ENCODE measurements around the gene VTCN1. TPM values are rescaled to one million over a fixed set of nuclear protein-coding genes. Genes with fewer than 3 reads are reported as not detected.
"Not testable (repeated sequence)": the region's sequence is repeated elsewhere in the genome, so short reads cannot be mapped to it uniquely, and the experiment has no call there.

Gene VTCN1
- total RNA-seq, 1 donor: not detected

- no peak for DNase-seq (ENCODE audit: low read depth)
- H3K4me3 ChIP-seq (ENCODE audit: low read depth, low read length): no peak overlapping the region
- no peak for TF ChIP-seq CTCF (IDR thresholded peaks at IDR 0.05; ENCODE audit: insufficient read depth, low read depth, low read length)
These were observed 97.5 kb downstream of the VTCN1 start for GRCh38 chr1:117113199-117113598.

- no peak for DNase-seq (ENCODE audit: low read depth)
- no peak for TF ChIP-seq CTCF (IDR thresholded peaks at IDR 0.05; ENCODE audit: insufficient read depth, low read depth, low read length)
These were observed 98.5 kb downstream of the VTCN1 start for GRCh38 chr1:117112047-117112717.

GRCh38 chr1:117110774-117111173, 100.0 kb downstream of the VTCN1 start:
- no peak overlapping the region for H3K4me3 ChIP-seq (ENCODE audit: low read depth, low read length)
- DNase-seq (ENCODE audit: low read depth): no peak
- no peak for TF ChIP-seq CTCF (IDR thresholded peaks at IDR 0.05; ENCODE audit: insufficient read depth, low read depth, low read length)

More at GRCh38 chr1:117112047-117112717, 98.5 kb downstream of the VTCN1 start:
- H3K4me3 ChIP-seq (ENCODE audit: low read depth, low read length): no peak overlapping the region

GRCh38 chr1:117107364-117107763, 103.4 kb downstream of the VTCN1 start:
- no peak for DNase-seq (ENCODE audit: low read depth)
- TF ChIP-seq CTCF (IDR thresholded peaks at IDR 0.05; ENCODE audit: insufficient read depth, low read depth, low read length): no peak

GRCh38 chr1:117106478-117106877, 104.2 kb downstream of the VTCN1 start:
- no peak overlapping the region for H3K4me3 ChIP-seq (ENCODE audit: low read depth, low read length)
- DNase-seq (ENCODE audit: low read depth): no peak
- no peak for TF ChIP-seq CTCF (IDR thresholded peaks at IDR 0.05; ENCODE audit: insufficient read depth, low read depth, low read length)

More at GRCh38 chr1:117107364-117107763, 103.4 kb downstream of the VTCN1 start:
- H3K4me3 ChIP-seq (ENCODE audit: low read depth, low read length): no peak overlapping the region

GRCh38 chr1:117105722-117106121, 105.0 kb downstream of the VTCN1 start:
- TF ChIP-seq CTCF (IDR thresholded peaks at IDR 0.05; ENCODE audit: insufficient read depth, low read depth, low read length): no peak
- no peak for DNase-seq (ENCODE audit: low read depth)
- H3K4me3 ChIP-seq (ENCODE audit: low read depth, low read length): no peak overlapping the region

- no peak for TF ChIP-seq CTCF (IDR thresholded peaks at IDR 0.05; ENCODE audit: insufficient read depth, low read depth, low read length)
- no peak overlapping the region for H3K4me3 ChIP-seq (ENCODE audit: low read depth, low read length)
- DNase-seq (ENCODE audit: low read depth): peak; percentile 81
These were observed 105.7 kb downstream of the VTCN1 start for GRCh38 chr1:117104986-117105385.

GRCh38 chr1:117101858-117102257, 108.9 kb downstream of the VTCN1 start:
- H3K4me3 ChIP-seq (ENCODE audit: low read depth, low read length); DNase-seq (ENCODE audit: low read depth): not testable (repeated sequence)

Data from fibroblast of villous mesenchyme (primary cell).